ENCODE data around the gene SPATC1L.

The SPATC1L gene

DNA sequence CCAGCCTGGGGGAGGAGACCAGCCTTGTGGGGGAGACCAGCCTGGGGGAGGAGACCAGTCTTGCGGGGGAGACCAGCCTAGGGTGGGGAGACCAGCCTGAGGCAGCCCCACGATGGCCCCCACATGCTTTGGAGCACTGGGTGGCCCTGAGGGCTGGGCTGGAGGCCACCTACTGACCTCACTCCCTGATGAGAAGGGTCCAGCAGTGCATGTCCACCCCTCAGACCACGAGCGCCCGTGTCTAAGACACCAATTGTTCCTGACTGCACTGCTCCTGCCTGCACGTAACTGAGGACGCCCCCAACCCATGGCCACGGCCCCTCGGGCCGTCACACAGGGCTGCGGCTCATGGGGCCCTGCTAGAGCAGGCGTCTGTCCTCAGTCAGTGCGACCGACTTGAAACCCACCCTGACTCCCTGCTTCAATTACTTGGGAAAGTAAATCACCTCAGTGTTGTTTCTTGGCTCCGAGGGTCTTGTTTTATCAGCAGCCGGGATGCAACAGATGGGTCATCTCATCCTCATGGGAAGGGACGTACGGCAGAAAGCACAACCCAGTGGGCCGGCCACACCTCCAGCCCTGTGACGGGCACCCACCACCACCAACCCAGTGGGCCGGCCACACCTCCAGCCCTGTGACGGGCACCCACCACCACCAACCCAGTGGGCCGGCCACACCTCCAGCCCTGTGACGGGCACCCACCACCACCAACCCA, at the start of gene SPATC1L:
SPATC1L (minus strand) TSS at position 550 of the 715 bp plus-strand sequence. CDS start 1,643 bp downstream, outside the sequence.
- H3K4me3 ChIP-seq (ENCODE audit: low read length): peak within 1 kb of the TSS; percentile 69
- TF ChIP-seq, protein P1, sequence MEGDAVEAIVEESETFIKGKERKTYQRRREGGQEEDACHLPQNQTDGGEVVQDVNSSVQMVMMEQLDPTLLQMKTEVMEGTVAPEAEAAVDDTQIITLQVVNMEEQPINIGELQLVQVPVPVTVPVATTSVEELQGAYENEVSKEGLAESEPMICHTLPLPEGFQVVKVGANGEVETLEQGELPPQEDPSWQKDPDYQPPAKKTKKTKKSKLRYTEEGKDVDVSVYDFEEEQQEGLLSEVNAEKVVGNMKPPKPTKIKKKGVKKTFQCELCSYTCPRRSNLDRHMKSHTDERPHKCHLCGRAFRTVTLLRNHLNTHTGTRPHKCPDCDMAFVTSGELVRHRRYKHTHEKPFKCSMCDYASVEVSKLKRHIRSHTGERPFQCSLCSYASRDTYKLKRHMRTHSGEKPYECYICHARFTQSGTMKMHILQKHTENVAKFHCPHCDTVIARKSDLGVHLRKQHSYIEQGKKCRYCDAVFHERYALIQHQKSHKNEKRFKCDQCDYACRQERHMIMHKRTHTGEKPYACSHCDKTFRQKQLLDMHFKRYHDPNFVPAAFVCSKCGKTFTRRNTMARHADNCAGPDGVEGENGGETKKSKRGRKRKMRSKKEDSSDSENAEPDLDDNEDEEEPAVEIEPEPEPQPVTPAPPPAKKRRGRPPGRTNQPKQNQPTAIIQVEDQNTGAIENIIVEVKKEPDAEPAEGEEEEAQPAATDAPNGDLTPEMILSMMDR (IDR thresholded peaks at IDR 0.05; ENCODE audit: insufficient read depth, low read depth, low read length, missing control alignments): no peak
- peak; percentile 30 for DNase-seq (ENCODE audit: low read depth)

DNA sequence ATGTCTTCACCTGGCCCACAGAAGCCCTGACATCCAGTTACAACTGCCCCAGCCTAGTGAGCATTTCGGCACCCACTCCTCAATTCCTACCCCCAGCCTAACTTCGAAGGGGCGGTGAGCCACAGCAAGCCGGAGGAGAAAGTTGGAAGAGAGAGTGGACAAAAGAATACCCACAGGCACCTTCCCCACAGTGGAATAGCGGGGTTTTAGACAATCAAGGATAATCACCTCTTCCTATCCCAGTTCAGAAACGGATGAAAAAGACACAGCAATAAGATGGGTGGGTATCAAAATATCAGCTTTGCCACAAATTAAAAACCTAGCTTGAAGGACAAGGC, 45.6 kb upstream of the SPATC1L start:
- H3K4me3 ChIP-seq (ENCODE audit: low read length): peak overlapping the region; percentile 73
- TF ChIP-seq, protein P1 (IDR thresholded peaks at IDR 0.05; ENCODE audit: insufficient read depth, low read depth, low read length, missing control alignments): no peak
- DNase-seq (ENCODE audit: low read depth): no peak

DNA sequence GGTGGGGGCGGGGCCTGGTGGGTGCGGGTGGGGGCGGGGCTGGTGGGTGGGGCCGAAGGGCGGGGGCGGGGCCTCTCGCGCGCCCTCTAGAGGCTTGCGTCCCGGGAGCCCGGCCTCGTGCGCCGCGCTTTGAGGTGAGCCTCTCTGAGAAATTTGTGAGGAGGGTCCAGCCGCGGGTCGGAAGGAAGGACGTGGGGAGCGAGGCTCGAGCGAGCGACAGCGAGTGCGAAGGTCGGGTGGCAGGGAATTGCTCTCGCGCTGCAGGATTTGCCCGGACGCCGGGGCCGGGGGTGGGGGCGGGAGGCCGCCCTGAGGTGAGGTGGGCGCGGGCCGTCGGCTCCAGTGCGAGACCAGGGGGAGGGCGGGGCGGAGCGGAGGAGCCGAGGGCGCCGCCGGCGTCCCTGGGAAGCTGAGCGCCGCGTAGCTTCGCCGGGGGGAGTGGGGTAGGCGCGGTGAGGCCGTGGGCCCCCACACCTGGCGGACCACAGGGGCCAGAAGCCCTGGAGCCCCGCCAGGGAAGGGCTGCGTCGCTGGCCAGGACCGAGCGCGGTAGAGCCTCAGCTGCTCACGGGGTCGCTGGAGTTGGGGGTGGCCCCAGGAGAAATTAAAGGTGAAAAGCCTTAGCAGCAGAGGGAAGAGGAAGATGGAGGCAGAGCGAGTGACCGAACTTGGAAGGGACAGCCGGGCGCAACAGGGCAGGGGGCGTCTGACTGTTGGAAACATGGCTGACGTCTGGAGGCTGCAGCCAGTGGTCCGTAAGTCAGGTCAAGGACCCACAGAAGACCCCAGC, 45.1 kb upstream of the SPATC1L start:
- peak overlapping the region; percentile 73 for H3K4me3 ChIP-seq (ENCODE audit: low read length)
- DNase-seq (ENCODE audit: low read depth): no peak
- TF ChIP-seq, protein P1 (IDR thresholded peaks at IDR 0.05; ENCODE audit: insufficient read depth, low read depth, low read length, missing control alignments): peak; percentile 51

DNA sequence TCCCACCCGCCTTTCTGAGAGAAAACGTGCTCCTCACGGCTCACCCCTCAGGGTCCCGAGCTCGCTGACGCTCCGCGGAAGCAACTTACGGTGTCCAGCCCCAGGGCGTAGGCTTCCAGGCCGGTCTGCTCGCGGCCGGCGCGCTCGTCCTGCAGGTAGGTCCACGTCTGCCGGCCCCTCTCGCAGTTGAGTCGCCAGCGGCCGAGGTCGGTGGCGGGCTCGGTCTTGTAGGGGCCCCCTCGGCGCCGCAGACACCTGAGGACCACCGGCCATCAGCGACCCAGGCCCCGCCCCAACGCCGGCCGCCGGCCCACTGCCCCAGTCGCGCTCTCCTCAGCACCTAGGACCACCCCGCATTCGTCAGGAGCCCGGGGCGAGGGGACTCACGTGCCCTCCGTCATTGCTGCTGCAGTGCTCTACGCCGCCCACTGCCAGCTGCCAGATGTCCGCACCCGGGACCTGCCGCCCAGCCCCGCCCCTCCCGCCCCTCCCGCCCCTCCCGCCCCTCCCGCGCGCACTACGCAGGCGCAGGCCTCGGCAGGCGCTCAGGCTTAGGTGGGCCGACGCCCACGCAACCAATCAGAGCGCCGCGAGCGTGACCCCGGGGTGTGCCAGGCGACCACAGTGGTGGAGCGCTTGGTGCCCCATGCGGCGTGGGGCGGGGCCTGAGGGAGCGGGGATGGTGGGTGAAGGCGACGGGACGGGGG, 44.2 kb upstream of the SPATC1L start, which contains the start of gene LSS:
LSS (minus strand) TSS at position 430 of the 707 bp plus-strand sequence; CDS start at position 401, 29 bp downstream.
- TF ChIP-seq, protein P1 (IDR thresholded peaks at IDR 0.05; ENCODE audit: insufficient read depth, low read depth, low read length, missing control alignments): no peak
- peak within 1 kb of the TSS; percentile 74 for H3K4me3 ChIP-seq (ENCODE audit: low read length)

DNA sequence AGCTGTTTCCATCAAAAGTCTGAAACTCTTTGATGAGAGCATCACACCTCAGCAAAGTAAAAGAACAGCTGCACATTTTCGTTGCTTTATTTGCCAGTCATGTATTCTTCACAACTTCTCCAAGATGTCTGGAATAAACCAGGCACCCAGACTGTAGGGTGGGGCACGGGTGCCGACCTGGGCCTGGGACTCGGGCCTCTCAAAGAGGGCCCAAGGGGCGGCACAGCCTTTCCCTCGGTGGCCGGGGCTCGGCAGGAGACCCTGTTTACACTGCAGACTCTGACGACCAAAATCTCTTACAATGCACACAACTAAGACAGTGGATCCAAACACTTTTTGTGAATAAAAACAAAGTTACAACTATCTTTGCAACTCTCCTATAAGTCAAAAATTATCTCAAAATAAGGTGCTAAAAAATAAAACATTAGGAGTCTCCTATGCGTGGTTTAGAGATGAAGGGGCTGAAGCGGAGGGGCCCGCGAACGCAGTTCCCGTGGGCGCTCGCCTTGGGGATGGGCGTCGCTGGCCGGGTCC, 43.6 kb upstream of the SPATC1L start:
- DNase-seq (ENCODE audit: low read depth): no peak
- TF ChIP-seq, protein P1 (IDR thresholded peaks at IDR 0.05; ENCODE audit: insufficient read depth, low read depth, low read length, missing control alignments): no peak
- H3K4me3 ChIP-seq (ENCODE audit: low read length): peak overlapping the region; percentile 74

More for the DNA sequence above, 44.2 kb upstream of the SPATC1L start, which contains the start of gene LSS:
- DNase-seq (ENCODE audit: low read depth): peak; percentile 99

DNA sequence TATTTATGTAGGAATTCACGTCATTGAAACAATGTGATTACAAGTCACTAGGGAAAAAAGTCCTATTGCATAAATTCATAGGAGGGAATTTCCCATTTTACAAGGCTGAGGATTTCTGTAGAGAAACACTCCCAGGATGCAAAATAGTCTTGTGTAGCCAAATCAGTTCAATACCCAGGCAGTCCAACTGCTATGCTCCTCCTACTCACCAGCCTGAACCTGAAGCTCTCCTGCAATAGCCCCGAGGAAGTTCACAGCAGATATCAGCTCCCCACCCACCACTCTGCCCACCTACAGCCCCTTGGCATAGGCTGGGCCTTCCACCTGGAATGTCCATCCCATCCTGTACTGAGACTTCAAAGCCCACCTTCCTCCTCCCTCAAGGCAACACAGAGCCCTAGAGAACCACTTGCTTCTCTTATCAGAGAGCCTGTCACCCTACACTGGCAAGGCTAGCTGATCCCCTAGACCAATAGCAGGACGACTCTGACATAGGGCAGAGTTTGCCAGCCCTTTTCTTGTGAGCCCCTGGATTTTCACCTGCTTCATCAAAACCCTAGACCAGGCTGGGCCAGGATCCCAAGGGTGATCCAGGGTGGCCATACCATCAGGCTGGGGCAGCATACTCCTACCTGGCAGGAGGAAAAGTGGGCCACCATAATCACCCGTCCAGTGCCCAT, 42.8 kb upstream of the SPATC1L start:
- TF ChIP-seq, protein P1 (IDR thresholded peaks at IDR 0.05; ENCODE audit: insufficient read depth, low read depth, low read length, missing control alignments): no peak
- DNase-seq (ENCODE audit: low read depth): peak; percentile 85
- peak overlapping the region; percentile 74 for H3K4me3 ChIP-seq (ENCODE audit: low read length)

Measured in epithelial cell of esophagus (primary cell).